ENCODE data around the gene RBM10.

Gene RBM10

GRCh38 chrX:47169726-47170515 lies 24.9 kb downstream of the RBM10 start:
- TF ChIP-seq GATA3 (IDR thresholded peaks at IDR 0.05; ENCODE audit: low read depth, low read length) (no peak), GATA2 (IDR thresholded peaks at IDR 0.05; ENCODE audit: low read depth, low read length) (no peak)

- TF ChIP-seq GATA3 (IDR thresholded peaks at IDR 0.05; ENCODE audit: low read depth, low read length) = no peak
- no peak for TF ChIP-seq GATA2 (IDR thresholded peaks at IDR 0.05; ENCODE audit: low read depth, low read length)
Measured at GRCh38 chrX:47170861-47171692, 26.1 kb downstream of the RBM10 start.

GRCh38 chrX:47171996-47172395 lies 27.0 kb downstream of the RBM10 start:
- no peak for TF ChIP-seq GATA2 (IDR thresholded peaks at IDR 0.05; ENCODE audit: low read depth, low read length)
- no peak for TF ChIP-seq GATA3 (IDR thresholded peaks at IDR 0.05; ENCODE audit: low read depth, low read length)

GRCh38 chrX:47172549-47172948 lies 27.5 kb downstream of the RBM10 start:
- TF ChIP-seq GATA2 (IDR thresholded peaks at IDR 0.05; ENCODE audit: low read depth, low read length) (no peak), GATA3 (IDR thresholded peaks at IDR 0.05; ENCODE audit: low read depth, low read length) (no peak)

- TF ChIP-seq GATA3 (IDR thresholded peaks at IDR 0.05; ENCODE audit: low read depth, low read length) (no peak), GATA2 (IDR thresholded peaks at IDR 0.05; ENCODE audit: low read depth, low read length) (no peak)
Measured at GRCh38 chrX:47172971-47173792, 28.2 kb downstream of the RBM10 start.

GRCh38 chrX:47174376-47174775 lies 29.4 kb downstream of the RBM10 start:
- TF ChIP-seq GATA3 (IDR thresholded peaks at IDR 0.05; ENCODE audit: low read depth, low read length) = no peak
- no peak for TF ChIP-seq GATA2 (IDR thresholded peaks at IDR 0.05; ENCODE audit: low read depth, low read length)

- TF ChIP-seq GATA2 (IDR thresholded peaks at IDR 0.05; ENCODE audit: low read depth, low read length) = no peak
- TF ChIP-seq GATA3 (IDR thresholded peaks at IDR 0.05; ENCODE audit: low read depth, low read length) = no peak
Measured at GRCh38 chrX:47174846-47175587, 30.0 kb downstream of the RBM10 start.

GRCh38 chrX:47175588-47175980 lies 30.6 kb downstream of the RBM10 start:
- TF ChIP-seq GATA3 (IDR thresholded peaks at IDR 0.05; ENCODE audit: low read depth, low read length) (no peak), GATA2 (IDR thresholded peaks at IDR 0.05; ENCODE audit: low read depth, low read length) (no peak)

GRCh38 chrX:47176101-47176740 lies 31.2 kb downstream of the RBM10 start:
- no peak for TF ChIP-seq GATA3 (IDR thresholded peaks at IDR 0.05; ENCODE audit: low read depth, low read length)
- TF ChIP-seq GATA2 (IDR thresholded peaks at IDR 0.05; ENCODE audit: low read depth, low read length) = no peak

- TF ChIP-seq GATA3 (IDR thresholded peaks at IDR 0.05; ENCODE audit: low read depth, low read length) (no peak), GATA2 (IDR thresholded peaks at IDR 0.05; ENCODE audit: low read depth, low read length) (no peak)
Measured at GRCh38 chrX:47177079-47177478, 32.1 kb downstream of the RBM10 start.

GRCh38 chrX:47178337-47178736 lies 33.3 kb downstream of the RBM10 start:
- no peak for TF ChIP-seq GATA2 (IDR thresholded peaks at IDR 0.05; ENCODE audit: low read depth, low read length)

- TF ChIP-seq GATA3 (IDR thresholded peaks at IDR 0.05; ENCODE audit: low read depth, low read length) (no peak), GATA2 (IDR thresholded peaks at IDR 0.05; ENCODE audit: low read depth, low read length) (no peak)
Measured at GRCh38 chrX:47179221-47179927, 34.4 kb downstream of the RBM10 start.

GRCh38 chrX:47179928-47180255 lies 34.9 kb downstream of the RBM10 start:
- TF ChIP-seq GATA3 (IDR thresholded peaks at IDR 0.05; ENCODE audit: low read depth, low read length) = no peak
- no peak for TF ChIP-seq GATA2 (IDR thresholded peaks at IDR 0.05; ENCODE audit: low read depth, low read length)

Measured in SH-SY5Y (cell line).